LNCAP (cell line): ENCODE results near the gene MSMP.

Source experiments
- TF ChIP-seq, protein P1 (sequence below): fragments of 450-650 bp; IDR thresholded peaks from 2 replicates; pipeline ENCODE4 v1.5.1; 2017; ENCODE audit warnings: mild to moderate bottlenecking

The MSMP gene

DNA sequence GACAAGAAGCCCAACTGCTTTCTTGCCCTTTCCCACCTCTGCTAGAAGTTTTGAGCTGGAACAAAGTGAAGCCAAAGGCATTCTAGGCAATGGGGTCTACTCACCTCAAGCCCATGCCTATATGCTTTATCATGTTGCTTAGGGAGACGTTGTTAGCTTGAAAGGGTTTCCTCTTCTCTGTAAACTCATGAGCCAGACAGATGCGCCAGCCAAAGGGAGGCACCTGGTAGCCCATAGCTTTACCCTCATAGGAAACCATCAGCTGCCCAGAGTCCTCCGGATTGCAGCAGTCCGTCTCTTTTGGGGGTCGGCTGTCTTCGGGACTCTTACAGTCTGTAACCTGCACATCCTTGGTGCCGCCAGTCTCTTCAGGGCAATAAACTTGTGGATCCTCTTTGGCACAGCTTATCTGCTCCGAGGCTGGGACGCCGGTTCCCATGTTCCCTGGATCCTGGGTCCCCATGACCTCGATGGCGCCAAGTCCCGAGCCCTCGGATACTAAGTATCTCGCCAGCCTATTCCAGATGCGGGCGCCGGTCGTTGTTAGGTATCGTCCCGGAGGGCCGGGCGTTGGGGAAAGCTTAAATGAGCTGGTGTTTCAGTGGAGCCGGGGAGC, 5.7 kb downstream of the MSMP start:
- TF ChIP-seq, protein P1, sequence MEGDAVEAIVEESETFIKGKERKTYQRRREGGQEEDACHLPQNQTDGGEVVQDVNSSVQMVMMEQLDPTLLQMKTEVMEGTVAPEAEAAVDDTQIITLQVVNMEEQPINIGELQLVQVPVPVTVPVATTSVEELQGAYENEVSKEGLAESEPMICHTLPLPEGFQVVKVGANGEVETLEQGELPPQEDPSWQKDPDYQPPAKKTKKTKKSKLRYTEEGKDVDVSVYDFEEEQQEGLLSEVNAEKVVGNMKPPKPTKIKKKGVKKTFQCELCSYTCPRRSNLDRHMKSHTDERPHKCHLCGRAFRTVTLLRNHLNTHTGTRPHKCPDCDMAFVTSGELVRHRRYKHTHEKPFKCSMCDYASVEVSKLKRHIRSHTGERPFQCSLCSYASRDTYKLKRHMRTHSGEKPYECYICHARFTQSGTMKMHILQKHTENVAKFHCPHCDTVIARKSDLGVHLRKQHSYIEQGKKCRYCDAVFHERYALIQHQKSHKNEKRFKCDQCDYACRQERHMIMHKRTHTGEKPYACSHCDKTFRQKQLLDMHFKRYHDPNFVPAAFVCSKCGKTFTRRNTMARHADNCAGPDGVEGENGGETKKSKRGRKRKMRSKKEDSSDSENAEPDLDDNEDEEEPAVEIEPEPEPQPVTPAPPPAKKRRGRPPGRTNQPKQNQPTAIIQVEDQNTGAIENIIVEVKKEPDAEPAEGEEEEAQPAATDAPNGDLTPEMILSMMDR: no peak

DNA sequence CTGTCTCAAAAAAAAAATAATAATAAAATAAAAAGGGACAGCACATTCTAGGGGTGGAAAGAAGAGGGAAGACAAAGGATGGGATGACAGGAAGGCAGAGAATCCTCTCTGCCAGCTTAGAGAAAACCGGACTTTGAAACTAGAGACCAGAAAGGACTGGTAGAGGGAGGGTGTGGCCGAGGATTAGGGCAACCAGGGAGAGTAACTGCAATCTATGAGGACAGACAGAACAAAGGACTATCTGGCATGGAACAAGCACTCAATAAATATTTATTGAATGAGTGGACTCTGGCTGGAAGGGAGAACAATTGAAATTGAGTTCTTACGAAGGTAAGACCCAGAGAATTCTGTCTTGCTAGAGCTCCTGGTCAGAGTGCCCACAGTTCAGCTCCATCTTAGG, 7.5 kb downstream of the MSMP start:
- TF ChIP-seq, protein P1: no peak

DNA sequence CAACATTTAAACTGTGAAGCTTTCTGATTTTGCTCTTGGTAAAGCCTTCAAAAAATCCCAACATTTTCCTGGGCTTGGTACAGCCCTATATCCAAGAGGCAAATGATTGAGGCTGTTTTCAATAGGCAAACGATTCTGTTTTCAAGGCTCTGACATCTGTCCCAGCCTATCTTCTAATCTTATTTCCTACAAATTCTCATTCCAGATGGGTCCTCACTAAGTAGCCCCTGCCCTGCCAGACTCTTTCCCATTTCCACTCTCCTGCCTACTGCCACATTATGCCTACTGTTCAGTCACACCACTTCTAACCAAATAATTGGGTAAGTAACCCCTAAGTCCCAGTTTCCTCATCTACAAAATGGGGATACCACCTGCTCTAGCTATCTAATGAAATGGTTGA, 8.5 kb downstream of the MSMP start:
- TF ChIP-seq, protein P1: no peak

DNA sequence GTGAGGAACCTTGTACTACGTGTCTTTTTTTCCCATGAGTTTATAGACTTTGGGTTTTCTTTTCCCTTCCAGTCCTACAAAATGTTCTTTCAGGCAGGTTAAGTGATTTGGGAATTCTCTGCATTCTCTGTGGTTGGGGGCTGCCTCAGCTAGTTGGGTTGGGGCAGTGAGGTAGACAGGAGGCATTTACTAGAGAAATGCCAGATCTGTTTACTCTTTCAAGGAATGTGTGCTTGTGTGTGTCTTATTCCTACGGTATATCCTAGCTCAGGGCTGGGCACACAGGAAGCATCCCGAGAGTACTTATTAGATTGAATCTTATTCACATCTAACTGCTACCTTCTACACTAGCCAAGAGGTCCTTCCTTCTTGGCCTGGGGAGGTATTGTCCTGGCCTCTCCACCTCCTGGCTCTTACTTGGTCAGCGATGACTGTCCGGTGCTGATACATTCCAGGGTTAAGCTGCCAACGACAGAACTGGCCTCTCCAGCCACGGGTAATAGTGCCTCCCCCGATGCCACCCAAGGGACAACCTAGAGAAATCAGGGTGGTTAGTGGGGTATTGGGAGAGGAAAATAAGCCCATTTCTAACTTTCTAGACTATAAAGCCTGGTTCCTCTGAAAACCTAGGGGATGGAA, 10.1 kb downstream of the MSMP start:
- TF ChIP-seq, protein P1: no peak

DNA sequence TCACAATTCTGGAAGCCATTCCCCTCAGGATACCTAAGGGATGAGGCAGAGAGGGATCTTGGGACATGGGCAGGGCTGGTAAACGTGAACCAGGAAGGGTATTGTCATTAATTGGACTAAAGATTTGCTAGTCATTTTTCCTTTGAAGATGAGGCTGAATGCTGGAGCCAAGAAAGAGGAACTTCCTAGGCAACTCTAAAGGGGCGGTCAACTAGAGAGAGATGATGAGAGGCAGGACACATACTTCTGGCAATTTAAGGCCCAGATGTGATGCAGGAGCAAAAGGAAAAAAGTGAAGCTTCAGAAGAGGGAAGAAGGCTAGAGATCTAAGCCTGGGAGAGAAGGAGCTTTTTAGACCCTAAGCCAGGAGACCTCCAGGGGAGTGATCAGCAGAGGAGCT, 10.6 kb downstream of the MSMP start:
- TF ChIP-seq, protein P1: no peak

DNA sequence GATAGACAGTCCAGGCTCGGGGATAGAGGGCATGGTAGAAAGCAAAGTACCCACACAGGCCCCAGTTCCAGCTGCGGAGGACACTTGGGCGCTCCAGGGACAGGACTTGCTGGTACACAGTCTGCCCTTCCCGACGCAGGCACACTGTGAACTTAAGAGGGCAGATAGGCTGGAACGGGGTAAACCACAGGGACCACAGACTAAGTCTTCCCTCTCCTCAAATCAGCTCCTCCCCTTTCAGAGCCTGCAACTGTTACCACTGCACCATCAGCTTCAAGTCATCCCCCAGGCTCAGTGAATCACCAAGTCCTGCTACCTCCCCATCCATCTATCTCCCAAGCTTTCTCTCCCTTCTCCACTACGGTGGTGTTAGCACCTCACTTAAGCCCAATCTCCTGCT, 12.3 kb downstream of the MSMP start:
- TF ChIP-seq, protein P1: no peak

DNA sequence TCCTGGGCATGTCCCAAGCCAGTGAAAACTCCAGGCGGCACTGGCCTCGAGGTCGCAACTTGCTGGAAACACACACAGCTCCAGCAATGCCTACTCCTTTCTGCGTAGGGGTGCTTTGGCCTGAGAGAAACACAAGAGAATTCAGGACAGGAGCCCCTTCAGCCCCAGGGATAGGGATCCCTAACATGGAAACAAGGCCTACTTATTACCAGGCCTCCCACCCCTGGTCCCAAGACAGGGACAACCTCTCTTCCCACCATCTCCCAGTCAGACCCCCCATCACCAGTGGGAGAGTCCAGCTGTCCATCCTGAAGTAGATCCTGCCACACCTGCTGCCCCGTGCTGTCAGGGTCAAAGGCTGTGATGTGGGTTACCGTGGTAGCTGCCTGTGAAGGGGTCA, 13.8 kb downstream of the MSMP start:
- TF ChIP-seq, protein P1: no peak
